ENCODE measurements around the gene KCNJ16. TPM values are rescaled to one million over a fixed set of nuclear protein-coding genes. Genes with fewer than 3 reads are reported as not detected.

The KCNJ16 gene
- total and polyA plus RNA-seq, 9 of the 15 experiments (the other 6 are each of a cell fraction or from before 2014, with no cell fraction given), result 0.01 to 0.75 (median 0.07) TPM; not detected in 4

- no peak; the same call in 1 of the 2 replicates for TF ChIP-seq MGA (IDR thresholded peaks at IDR 0.05)
- peak; percentile 33; the same call in 1 of the 2 replicates for TF ChIP-seq TEAD4 (IDR thresholded peaks at IDR 0.05; ENCODE audit: low read length)
- TF ChIP-seq TEAD4 (CRISPR knock-in tag; IDR thresholded peaks at IDR 0.05; ENCODE audit: borderline replicate concordance), result no peak
- no peak for TF ChIP-seq ARNT (IDR thresholded peaks at IDR 0.05)
- no peak for TF ChIP-seq SRSF9 (IDR thresholded peaks at IDR 0.05; ENCODE audit: borderline replicate concordance, low read depth, low read length)
- no peak for TF ChIP-seq XRCC4 (IDR thresholded peaks at IDR 0.05; ENCODE audit: extremely low read depth, insufficient read depth, insufficient read length)
- no peak for TF ChIP-seq MXD1 (CRISPR knock-in tag; IDR thresholded peaks at IDR 0.05; ENCODE audit: borderline replicate concordance, poor library complexity, severe bottlenecking)
- peak; percentile 28; the same call in 1 of the 2 replicates for TF ChIP-seq DPF2 (IDR thresholded peaks at IDR 0.05)
- no peak for TF ChIP-seq NR3C1 (CRISPR knock-in tag; IDR thresholded peaks at IDR 0.05)
- TF ChIP-seq CREM (IDR thresholded peaks at IDR 0.05; ENCODE audit: low read depth), result peak; percentile 98
- TF ChIP-seq DMBX1 (CRISPR knock-in tag; IDR thresholded peaks at IDR 0.05; ENCODE audit: borderline replicate concordance), result no peak
- no peak for TF ChIP-seq ZNF408 (CRISPR knock-in tag; IDR thresholded peaks at IDR 0.05; ENCODE audit: low read depth)
- no peak for TF ChIP-seq USF2 (CRISPR knock-in tag; IDR thresholded peaks at IDR 0.05)
- no peak for TF ChIP-seq MLX (CRISPR knock-in tag; conservative IDR thresholded peaks at IDR 0.05)
- peak; percentile 53 for TF ChIP-seq NCOR1 (IDR thresholded peaks at IDR 0.05)
- TF ChIP-seq MCM7 (IDR thresholded peaks at IDR 0.05), result no peak
Observed at GRCh38 chr17:70128727-70129238, 53.8 kb downstream of the KCNJ16 start (continued).
